GM19372 (cell line): ENCODE results near the gene NRDE2.
"Not testable (repeated sequence)": the region's sequence is repeated elsewhere in the genome, so short reads cannot be mapped to it uniquely, and the experiment has no call there.

Source experiments
- ATAC-seq: cut with Tn5 transposase; IDR thresholded peaks from one replicate; pipeline ENCODE4 v1.9.1; 2021; ENCODE audit warnings: mild to moderate bottlenecking, low read depth, moderate library complexity; ENCODE audit not compliant: unreplicated experiment

Gene NRDE2

DNA sequence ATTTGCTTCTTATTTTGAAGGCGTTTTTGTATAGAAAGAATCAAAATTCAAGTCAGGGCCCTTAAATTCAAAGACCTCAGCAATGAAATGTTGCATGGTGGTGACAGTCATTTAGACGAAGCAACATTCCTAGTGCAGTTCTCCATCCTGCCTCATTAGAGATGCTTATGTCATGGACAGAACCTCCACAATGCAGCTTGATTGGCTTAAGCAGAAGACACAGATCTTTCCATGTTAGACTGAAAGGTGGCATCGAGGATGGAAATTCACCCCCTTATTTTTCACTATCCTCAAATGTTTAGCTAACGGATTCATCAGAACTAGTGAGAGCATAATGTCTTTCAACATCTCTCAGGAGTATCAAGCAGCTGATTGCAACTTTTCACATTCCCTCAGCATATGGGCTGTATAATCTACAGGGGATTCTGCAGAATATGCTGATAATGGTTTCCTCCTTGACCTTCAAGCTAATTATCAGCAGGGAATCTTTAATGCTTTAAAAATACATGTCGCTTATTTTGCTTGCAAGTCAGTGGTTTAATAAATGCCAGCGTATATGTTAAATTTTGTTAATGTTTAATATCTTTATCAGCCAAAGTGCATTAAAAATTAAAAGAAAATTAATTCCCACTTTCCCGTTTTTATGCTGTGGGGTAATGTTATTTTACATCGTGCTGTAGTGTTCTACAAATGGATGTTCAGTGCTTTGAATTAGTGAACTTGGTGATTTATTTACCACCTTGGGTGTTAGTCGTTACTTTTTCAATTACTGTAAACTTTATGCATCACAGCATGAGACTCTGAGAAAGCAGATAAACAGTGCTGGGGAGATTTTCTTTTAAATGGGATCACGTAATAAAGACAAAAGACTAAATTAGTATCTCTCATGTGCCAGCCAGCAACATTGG lies 12.8 kb upstream of the NRDE2 start:
- no peak for ATAC-seq

DNA sequence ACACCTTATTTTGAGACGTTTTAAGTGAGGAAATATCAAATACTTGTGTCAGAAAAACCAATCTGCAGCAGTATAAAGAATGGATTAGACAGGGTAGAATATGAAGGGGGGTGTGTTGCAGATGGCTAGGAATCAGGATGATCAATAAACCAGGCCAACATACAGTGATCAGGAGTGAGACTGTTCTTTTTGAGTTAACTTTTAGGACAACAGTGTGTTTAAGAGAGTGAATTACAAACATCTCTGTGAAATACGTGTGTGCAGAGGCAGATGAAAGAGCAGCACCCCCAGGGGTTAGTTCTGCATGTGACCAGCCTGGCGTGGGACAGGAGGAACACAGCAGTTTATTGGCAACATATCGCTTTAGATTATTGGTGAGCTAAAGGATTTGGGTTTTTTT lies 10.6 kb upstream of the NRDE2 start:
- ATAC-seq, result no peak

DNA sequence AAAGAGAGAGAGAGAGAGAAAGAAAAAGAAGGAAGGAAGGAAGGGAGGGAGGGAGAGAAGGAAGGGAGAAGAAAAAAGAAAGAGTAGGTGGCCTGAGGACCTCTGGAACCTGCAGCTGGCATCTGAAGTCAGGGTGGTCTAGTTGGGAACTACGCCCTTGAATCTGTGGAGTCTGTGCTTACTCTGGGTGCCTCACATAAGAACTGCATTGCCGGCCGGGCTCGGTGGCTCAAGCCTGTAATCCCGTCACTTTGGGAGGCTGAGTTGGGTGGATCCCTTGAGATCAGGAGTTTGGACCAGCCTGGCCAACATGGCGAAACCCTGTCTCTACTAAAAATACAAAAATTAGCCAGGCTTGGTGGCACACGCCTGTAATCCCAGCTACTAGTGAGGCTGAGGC lies 10.0 kb upstream of the NRDE2 start:
- ATAC-seq, result no peak

DNA sequence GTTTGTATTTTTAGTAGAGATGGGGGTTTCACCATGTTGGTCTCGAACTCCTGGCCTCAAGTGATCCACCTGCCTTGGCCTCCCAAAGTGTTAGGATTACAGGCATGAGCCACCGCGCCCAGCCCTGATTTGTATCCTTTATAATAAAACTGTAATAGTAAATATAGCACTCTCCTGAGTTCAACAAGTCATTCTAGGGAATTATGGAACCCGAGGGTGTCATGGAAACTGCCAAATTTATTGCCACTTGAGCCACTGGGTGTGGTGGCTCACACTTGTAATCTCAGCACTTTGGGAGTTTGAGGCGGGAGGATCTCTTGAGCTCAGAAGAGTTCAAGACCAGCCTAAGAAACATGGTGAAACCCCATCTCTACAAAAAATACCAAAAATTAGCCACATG lies 9.5 kb upstream of the NRDE2 start:
- not testable (repeated sequence) for ATAC-seq

DNA sequence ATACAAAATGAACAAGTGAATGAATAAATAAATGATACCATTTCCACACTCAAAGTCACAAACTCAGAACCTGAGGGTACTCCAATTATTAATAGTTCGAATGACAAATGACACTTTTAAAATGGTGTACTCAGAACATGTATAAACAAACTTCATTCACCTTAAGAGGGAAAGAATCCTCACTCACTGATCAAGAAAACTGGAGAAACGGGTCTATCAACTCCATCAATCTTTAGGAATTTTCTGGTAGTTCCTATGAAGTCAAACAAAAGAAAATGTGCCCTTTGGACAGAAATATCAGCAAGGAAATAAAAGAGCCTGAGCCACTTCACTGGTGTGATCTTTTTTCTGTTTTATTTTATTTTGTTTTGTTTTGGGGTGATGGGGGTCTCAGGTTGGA lies 5.2 kb upstream of the NRDE2 start:
- no peak for ATAC-seq

DNA sequence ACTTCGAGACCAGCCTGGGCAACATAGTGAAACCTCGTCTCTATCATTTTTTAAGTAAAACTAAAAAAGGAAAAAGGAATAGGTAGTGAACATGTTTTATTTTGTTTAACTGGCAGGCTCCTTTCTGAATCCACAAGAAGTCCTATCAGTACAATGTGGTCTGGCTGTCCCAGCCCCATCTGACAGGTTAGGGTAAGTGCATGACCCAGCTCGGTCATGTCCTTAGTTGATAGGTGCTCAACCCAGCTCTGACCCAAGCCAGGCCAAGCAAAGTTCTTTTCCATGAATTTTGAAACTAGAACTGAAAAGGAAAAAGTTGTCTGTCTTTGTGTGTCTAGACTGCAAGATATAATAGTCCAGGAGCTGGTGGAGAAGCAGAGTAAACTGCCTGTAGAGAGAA lies 4.7 kb upstream of the NRDE2 start:
- no peak for ATAC-seq

DNA sequence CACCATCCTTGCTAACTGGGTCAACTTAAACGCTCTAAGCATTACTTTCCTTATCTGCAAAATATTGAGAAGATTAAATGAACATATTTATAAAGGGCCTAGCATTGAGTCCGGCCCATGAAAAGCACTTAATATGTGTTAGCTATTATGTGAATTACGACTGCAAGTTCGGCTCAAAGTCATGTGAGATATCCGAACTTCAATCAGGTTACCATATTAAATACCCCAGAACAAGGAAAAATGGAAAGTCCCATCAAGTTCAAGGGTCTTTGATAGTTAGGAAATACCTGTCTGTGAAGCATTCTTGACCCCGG lies 487 bp upstream of the NRDE2 start:
- ATAC-seq, result no peak

DNA sequence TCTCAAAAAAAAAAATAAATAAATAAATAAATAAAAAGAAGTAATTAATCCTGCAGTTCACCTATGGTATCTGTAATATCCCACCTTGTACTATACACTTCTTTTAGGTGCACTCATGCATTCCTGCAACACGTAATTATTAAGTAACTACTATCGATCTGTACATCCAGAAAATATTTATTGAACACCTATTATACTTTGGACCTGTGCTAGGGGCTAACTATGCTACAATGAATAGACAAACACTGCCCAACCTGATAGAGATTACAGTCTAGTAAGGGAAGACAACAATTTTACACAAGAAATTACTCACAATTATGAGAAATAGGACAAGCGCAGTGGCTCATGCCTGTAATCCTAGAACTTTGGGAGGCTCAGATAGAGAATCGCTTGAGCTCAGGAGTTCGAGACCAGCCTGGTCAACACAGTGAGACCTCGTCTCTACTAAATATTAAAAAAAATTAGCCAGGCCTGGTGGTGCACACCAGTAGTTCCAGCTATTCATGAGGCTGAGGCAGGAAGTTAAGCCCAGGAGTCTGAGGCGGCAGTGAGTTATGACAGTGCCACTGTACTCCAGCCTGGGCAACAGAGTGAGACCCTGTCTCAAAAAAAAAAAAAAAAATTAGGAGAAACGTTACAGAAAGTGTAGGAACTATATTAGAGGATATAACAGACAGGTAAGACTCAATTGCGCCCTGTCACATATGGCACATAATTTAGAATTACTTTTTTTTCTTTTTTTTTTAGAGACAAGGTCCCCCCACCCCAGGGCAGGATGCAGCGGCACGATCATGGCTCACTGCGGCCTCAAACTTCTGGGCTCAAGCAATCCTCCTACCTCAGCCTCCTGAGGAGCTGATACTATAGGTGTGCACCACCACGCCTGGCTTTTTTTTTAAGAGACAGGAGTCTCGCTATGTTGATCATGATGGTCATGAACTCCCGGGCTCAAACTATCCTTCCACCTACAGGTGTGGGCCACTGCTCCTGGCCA lies 1.2 kb downstream of the NRDE2 start:
- no peak for ATAC-seq

DNA sequence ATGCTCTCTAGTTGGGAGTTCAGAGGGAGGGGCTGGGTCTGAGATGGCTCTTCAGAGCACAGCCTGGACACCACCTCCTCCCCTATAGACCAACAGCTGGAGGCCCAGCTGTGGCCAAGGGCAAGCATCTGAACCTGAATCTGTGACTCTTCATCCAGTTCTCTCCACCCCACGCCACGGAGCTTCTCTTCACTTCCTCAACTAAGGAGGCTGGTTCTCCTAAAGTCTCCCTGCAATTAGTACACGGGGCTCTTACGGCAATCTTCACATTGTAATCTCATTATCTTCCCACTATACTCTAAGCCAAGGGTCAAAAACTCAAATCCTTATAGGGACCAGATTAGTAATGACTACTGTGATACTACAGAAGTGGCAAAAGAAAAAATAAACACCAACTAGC lies 9.8 kb downstream of the NRDE2 start:
- no peak for ATAC-seq

DNA sequence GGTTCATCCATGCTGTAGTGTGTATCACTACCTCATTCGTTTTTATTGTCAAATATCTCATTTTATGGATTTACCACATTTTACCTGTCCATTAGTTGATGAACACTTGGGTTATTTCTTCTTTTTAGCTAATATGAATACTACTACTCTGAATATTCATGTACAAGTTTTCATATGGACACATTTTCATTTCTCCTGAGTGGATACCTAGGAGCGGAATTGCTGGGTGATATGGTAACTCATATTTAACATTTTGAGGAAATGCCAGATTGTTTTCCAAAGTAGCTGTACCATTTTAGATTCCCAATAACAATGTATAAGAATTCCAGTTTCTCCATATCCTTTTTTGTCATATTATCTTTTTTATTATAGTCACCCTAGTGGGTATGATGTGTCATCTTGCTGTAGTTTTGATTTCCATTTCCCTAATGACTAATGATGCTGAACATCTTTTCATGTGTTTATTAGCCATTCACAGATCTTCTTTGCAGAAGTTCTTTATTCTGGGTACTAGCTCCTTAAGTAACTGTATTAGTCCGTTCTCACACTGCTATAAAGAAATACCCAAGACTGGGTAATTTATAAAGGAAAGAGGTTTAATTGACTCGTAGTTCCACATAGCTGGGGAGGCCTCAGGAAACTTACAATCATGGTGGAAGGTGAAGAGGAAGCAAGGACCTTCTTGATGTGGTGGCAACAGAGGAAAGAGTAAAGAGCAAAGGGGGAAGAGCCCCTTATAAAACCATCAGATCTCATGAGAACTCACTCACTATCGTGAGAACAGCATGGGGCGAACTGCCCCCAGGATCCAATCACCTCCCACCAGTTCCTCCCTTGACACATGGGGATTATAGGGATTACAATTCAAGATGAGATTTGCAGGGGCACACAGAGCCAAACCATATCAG lies 11.9 kb downstream of the NRDE2 start:
- ATAC-seq, result no peak

DNA sequence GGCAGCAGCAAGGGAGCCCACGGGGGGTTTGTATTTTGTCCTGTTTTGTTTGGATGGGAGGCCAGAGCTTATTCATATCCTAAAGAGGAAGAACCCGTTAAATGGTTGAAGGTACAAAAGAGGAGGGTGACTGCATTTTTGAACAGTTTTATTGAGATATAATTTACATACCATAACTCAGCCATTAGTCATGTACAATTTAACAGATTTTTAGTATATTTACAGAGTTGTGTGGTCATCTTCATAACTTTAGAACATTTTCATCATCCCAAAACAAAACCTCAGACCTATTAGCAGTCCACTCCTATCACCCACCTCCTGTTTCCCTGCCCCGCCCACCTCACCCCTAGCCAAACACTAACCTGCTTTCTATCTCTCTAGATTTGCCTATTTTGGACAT lies 12.6 kb downstream of the NRDE2 start:
- ATAC-seq, result no peak

DNA sequence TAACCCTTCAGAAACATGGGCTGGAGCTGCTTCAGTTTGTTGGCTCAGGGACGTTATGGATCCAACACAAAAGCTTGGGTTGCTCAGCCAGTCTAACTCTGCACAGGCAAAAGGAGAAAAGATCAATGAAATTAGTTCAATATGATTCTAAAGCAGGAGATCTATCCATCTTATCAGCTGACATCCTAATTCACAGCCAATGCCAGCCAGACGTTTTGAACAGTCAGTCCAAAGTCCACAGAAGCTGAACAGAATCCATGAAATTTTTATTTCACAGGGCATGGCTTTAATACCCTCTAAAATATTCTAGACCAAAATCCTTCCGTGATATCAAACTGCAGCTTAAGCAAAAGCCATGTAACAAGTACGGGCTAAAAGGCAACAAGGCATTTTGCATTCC lies 13.7 kb downstream of the NRDE2 start:
- no peak for ATAC-seq

DNA sequence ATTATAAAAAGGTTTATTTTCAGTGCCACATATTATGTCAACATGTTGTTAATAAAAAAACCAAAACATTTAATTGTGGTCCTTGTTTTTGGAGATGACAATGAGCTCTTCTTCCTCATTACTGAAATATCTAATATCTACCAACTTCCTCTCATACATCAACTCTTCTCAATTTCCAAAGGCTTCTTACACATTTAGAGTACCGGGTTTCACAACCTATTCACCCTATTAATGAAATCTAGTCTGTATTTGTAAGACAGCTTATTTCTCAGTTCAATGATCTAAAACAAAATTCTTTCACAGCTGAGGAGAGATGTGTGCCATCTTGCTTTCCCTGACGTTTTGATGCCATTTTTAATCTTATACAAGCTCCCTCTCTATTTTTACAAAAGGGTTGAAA lies 14.5 kb downstream of the NRDE2 start:
- no peak for ATAC-seq

DNA sequence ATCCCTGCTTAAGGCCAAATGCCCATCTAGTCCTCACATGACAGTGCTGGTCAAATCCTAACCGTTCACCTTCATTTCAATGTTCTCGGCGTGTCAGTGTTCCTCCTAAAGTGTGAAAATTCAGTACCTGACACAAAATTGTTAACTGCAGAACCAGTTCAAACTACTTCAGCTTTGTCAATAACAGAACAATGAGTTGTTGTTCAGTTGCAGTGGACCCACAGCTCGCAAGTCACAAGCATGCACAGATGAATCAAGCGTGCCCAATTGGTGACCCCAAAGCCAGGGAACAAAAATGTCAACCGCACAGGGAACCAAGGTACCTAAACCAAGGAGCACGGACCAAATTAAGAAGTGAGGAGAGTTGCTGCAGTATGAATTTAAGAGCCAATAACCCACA lies 23.2 kb downstream of the NRDE2 start:
- no peak for ATAC-seq

DNA sequence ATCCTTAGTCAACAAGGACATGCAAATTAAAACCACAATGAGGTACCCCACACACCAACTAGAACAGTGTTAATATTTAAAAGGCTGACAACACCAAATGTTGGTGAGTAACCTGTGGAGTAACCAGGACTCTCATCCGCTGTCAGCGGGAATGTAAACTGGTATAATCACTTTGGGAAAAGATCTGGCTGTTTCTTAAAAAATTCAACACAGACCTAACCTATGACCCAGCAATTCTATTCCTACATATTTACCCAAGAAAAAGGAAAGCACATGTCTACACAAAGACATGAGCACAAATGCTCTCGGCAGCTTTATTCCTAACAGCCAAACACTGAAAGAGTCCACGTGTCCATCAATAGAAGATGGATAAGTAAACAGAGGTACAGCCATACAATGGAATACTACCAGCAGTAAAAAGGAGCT lies 26.6 kb downstream of the NRDE2 start:
- no peak for ATAC-seq

DNA sequence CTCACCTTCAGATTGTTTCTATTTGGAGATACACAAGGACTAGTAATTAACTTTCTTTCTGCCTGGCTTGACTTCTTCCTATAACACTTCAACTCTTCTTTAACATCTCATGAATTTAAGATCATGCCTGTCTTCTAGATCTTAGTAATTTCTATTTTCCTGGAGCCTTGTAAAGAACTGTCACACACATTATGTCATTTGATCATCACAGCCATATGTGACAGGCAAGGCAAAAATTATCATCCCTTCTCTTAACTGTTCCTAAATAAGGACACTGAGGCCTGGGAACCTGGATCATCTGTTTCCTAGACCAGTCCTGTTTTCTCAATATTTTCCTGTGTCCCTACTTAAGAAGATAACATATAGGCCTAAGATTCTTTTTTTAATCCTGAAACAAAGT lies 27.2 kb downstream of the NRDE2 start:
- no peak for ATAC-seq

DNA sequence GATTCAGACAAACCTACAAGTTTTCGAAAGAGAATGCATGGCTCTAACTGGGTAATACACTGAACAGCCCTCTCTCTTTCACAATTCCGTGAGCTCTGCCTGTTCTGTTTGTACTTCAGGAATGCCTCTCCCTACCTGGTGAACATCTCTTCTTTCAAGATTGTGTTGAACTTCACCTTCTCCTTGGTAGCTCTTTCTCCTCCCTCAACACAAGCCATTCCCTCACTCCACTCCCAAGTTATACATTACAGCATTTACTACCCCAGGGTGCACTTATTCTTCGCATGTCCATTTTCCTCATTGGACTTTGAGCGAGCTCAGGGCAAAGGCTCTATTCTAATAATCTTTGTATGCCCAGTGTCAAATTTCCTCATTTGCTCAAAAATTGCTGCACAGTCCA lies 28.3 kb downstream of the NRDE2 start:
- ATAC-seq, result no peak

DNA sequence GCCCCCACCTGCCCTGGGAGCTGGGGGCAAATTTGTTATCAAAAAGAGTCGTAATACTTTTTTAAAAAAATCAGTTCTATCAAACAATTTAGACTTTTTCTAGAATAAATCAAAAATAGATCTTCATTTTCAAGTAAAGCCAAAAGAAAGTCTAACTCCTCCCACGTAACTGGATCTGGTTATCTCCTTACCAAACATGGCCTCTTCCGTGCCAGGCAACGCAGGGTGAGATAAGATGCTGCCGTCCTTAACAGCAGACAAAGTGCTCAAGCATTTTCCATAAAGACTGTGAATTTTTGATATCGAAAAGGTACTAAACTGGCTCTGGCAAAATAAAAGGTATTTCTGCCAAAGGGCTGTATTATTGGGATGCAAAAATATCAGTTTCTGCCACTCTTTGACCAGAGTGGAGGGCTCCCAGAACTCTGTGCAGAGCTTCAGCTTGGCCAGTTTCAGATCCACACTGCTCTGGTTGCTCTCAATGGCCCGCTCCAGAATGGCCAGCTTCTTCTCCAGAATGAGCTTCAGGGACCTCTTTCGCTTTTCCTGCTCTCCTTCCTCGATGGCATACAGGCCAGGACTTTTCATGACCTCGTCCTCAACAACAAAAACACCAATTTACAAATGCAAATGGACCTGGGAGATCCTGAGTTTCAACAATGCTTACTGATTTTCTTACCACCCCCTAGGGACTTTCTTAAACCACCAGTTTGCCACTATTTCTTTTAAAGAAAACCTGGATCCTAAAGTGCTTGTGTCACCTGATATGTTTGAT lies 29.0 kb downstream of the NRDE2 start:
- no peak for ATAC-seq

DNA sequence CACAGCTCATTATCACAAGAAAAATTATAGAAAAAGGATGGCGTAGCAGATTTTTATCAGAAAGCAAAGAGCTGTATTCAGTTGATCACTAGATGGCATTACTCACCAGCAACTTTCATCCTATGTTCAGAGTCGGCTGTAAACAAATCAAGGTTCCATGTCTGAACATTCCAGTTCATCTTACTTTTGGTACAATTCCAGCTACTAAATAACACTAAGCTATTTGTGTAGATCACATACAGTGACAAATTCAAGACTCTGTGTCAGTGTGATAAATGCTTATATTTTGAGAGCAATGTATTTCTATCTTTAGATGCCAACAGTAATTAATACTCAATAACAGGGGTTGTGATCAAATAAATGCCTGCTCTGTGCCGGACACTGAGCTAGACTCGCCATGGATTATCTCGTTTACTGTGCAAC lies 30.1 kb downstream of the NRDE2 start:
- no peak for ATAC-seq

DNA sequence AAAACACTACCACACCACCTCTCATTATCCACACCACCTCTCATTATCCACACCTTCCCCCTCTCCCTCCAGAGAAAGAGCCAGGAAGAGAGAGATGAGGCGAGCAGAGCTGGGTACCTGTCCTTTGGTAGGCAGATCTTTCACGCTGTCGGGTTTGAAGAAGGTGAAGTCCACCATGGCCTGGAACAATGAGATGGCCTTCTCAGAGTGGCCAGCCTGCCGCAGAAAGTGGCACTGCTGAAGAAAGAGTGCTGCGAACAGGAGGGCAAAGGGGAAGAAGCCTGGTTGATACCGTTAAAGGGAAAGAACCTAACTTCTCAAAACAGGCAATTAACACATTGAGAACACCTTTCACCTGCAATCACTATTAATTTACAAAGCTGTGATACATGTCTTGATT lies 30.6 kb downstream of the NRDE2 start:
- no peak for ATAC-seq
